Endothelial cell of umbilical vein (primary cell): Measurements from ENCODE around the gene NUP160. TPM values are rescaled to one million over a fixed set of nuclear protein-coding genes. Genes with fewer than 3 reads are reported as not detected.

Experiments used
- BruUV-seq: library from RNA; stranded (reverse); fragments of 400-500 nt; replicated peaks from 2 replicates; lab custom pipeline; 2021; lab: Mats Ljungman, UMichigan
- CTCF ChIA-PET: fragments of 300-600, 350-600 bp; sonication (Branson Sonifier 250); formaldehyde crosslinking; loops from one replicate; lab custom pipeline; 2021; ENCODE audit warnings: antibody characterized with exemption, inconsistent platforms; lab: Charles Lee
- POLR2A ChIA-PET: fragments of 300-600, 350-600 bp; sonication (Branson Sonifier 250); formaldehyde crosslinking; loops from one replicate; lab custom pipeline; 2021; ENCODE audit warnings: antibody characterized with exemption, inconsistent platforms; lab: Charles Lee
- DNase-seq: peaks from one replicate; pipeline ENCODE4 v3.0.0-alpha.2; 2011; ENCODE audit warnings: low read depth, low spot score
- FAIRE-seq: peaks from 2 replicates; lab custom pipeline; 2011; peaks lifted over from hg19 to GRCh38; lab: Jason Lieb, UNC
- H2AFZ ChIP-seq: 2 replicates; pipeline ENCODE4 v1.6.0; 2012; ENCODE audit warnings: low read depth, low read length, control low read depth, inconsistent platforms
- H3K27ac ChIP-seq: 2 replicates; pipeline ENCODE4 v1.5.1; 2011; ENCODE audit warnings: low read depth, mild to moderate bottlenecking, control low read depth, low read length, moderate library complexity; ENCODE audit not compliant: insufficient read depth
- H3K27me3 ChIP-seq, 2 experiments: 2 replicates each; pipeline versions ENCODE4 v1.6.0 to v1.6.1; 2011; ENCODE audit warnings: low read length in 2 of 2, mixed read lengths in 1 of 2; ENCODE audit not compliant: control insufficient read depth in 2 of 2, insufficient read depth in 2 of 2
- H3K36me3 ChIP-seq, 2 experiments: 2 replicates in 1 of 2; 3 replicates in 1 of 2; pipeline ENCODE4 v1.5.1; 2011; ENCODE audit warnings: low read length in 2 of 2, mild to moderate bottlenecking in 1 of 2, moderate library complexity in 1 of 2; ENCODE audit not compliant: control insufficient read depth in 2 of 2, insufficient read depth in 2 of 2; ENCODE audit errors: extremely low read depth in 1 of 2
- H3K4me1 ChIP-seq: 3 replicates; pipeline ENCODE4 v1.5.1; 2011; ENCODE audit warnings: mild to moderate bottlenecking, low read length; ENCODE audit not compliant: control insufficient read depth, insufficient read depth; ENCODE audit errors: extremely low read depth
- H3K4me2 ChIP-seq: 2 replicates; pipeline ENCODE4 v1.6.1; 2011; ENCODE audit warnings: low read length, control low read depth, mixed read lengths; ENCODE audit not compliant: insufficient read depth
- H3K4me3 ChIP-seq, 3 experiments: fragments of 200-600 bp in 1 of 3; sonication (generic), shearing (Covaris generic) in 1 of 3; replicated peaks in 1 of 3; 2 replicates each; pipeline ENCODE4 v1.5.1; 2011 to 2016; ENCODE audit warnings: control low read depth in 3 of 3, low read length in 3 of 3, mild to moderate bottlenecking in 2 of 3, inconsistent platforms in 1 of 3, low read depth in 1 of 3, moderate library complexity in 1 of 3; ENCODE audit not compliant: insufficient read depth in 1 of 3
- H3K79me2 ChIP-seq: 2 replicates; pipeline ENCODE4 v1.6.0; 2012; ENCODE audit warnings: low read length, inconsistent platforms; ENCODE audit not compliant: control insufficient read depth, insufficient read depth
- H3K9ac ChIP-seq: replicated peaks from 2 replicates; pipeline ENCODE3; 2011; ENCODE audit warnings: low read length, control low read depth; ENCODE audit not compliant: insufficient read depth; ENCODE audit errors: extremely low read depth
- H3K9me1 ChIP-seq: replicated peaks from 3 replicates; pipeline ENCODE4 v1.6.0; 2011; ENCODE audit warnings: mild to moderate bottlenecking, low read length; ENCODE audit not compliant: control insufficient read depth, insufficient read depth; ENCODE audit errors: extremely low read depth
- H3K9me3 ChIP-seq: replicated peaks from 2 replicates; pipeline ENCODE4 v1.5.1; 2012; ENCODE audit warnings: low read length, inconsistent platforms; ENCODE audit not compliant: control insufficient read depth, insufficient read depth
- H4K20me1 ChIP-seq: replicated peaks from 2 replicates; pipeline ENCODE3; 2011; ENCODE audit warnings: mild to moderate bottlenecking, low read length; ENCODE audit not compliant: control insufficient read depth, insufficient read depth; ENCODE audit errors: extremely low read depth
- FOS ChIP-seq: IDR thresholded peaks from 2 replicates; pipeline ENCODE4 v1.6.1; 2011; ENCODE audit warnings: mild to moderate bottlenecking, low read length, moderate library complexity, borderline replicate concordance; ENCODE audit not compliant: insufficient read depth
- GATA2 ChIP-seq: IDR thresholded peaks from 2 replicates; pipeline ENCODE4 v1.7.0; 2011; ENCODE audit warnings: low read depth, mild to moderate bottlenecking, moderate library complexity, mixed read lengths, low read length; ENCODE audit not compliant: insufficient read length, insufficient read depth
- POLR2A ChIP-seq: IDR thresholded peaks from 2 replicates; pipeline ENCODE4 v1.6.1; 2012; ENCODE audit warnings: low read depth, mild to moderate bottlenecking, control low read depth, low read length
- dilution Hi-C: fragments of 300-500 bp; cut with MboI; formaldehyde crosslinking; loops from one replicate; pipeline ENCODE4 v1.15.0; 2019; ENCODE audit warnings: low sequenced_read_pairs; ENCODE audit not compliant: extremely low pct_ligation_motif_present
- intact Hi-C: fragments of 100-400 bp; cut with micrococcal nuclease; formaldehyde crosslinking; loops from one replicate; pipeline ENCODE4 v1.10.0; 2022
- polyA plus RNA-seq, 4 experiments: library from polyadenylated mRNA; depleted of rRNA in 3 of 4; stranded (reverse) in 3 of 4; unstranded in 1 of 4; fragments of >200 nt; gene quantifications; 2 replicates each; pipeline versions ENCODE4 v1.2.1 to v1.2.3, GENCODE V29; 2011 to 2012; ENCODE audit warnings: missing spikeins in 1 of 4
- total RNA-seq: library from RNA; stranded (reverse); gene quantifications from 2 replicates; pipeline ENCODE4 v1.2.3, GENCODE V29; 2021
- TF ChIP-seq, protein P1 (sequence below), 2 donors: IDR thresholded peaks; 1 replicate in 1 of 2; 2 replicates in 1 of 2; pipeline ENCODE4 v1.5.1; 2011; ENCODE audit warnings: low read length in 2 of 2, mild to moderate bottlenecking in 2 of 2, moderate library complexity in 2 of 2, control low read depth in 1 of 2, inconsistent platforms in 1 of 2, low read depth in 1 of 2; ENCODE audit not compliant: insufficient read depth in 1 of 2; ENCODE audit errors: extremely low read depth in 1 of 2
- TF ChIP-seq, protein P2 (sequence below): IDR thresholded peaks from 2 replicates; pipeline ENCODE4 v1.6.1; 2011; ENCODE audit not compliant: insufficient read depth, insufficient read length

NUP160 gene
- total and polyA plus RNA-seq, 2 donors (not counting 3 experiments of a cell fraction or from before 2014, with no cell fraction given): 15.4 to 39.6 TPM

DNA sequence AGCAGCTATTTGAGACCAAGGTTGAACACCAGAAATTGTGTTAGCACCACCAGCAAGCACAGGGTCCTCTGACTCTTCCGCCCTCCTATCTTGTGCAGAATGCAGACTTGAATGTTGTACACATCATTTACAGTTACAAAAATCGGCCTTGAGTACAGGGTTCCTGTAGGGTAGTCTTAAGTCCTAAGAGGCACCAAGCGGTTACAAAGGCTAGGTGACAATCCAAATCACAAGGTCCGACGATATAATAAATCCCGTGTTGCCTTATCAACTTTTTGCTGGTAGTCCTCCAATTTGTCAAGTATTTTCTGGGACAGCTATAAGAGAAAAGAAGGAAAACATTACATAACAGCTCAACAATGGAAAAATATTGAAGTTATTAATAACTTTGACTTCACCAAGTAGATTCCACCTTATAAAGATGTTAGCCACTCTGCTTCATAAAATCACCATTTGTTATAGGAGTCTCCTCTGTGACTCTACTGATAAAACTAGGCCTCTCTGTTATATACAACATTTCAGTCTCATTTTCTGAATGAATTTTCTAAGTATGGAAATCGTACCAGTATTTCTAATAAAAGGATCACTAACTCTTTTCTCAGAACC is 69.2 kb downstream of the NUP160 start:
- Histone ChIP-seq H3K4me3 (no peak overlapping the region), H3K27ac (no peak overlapping the region), H3K36me3 (peaks cover 6 to 16% of the 10 kb centered on the region in 2 experiments), H3K4me1 (no peaks in the 10 kb centered on the region), H3K9me1 (no peaks in the 10 kb centered on the region), H4K20me1 (no peaks in the 10 kb centered on the region), H3K9ac (no peak overlapping the region), H3K4me2 (no peak overlapping the region), H3K79me2 (no peaks in the 10 kb centered on the region), H3K9me3 (no peaks in the 10 kb centered on the region), H2AFZ (no peak overlapping the region), H3K27me3 (no peaks in the 10 kb centered on the region)
- FAIRE-seq: no peak
- CTCF ChIA-PET: no interaction called here
- dilution Hi-C loops (no loop called here), intact Hi-C loops (no loop called here)
- DNase-seq: no peak
- BruUV-seq: no TSS peak
- TF ChIP-seq, protein P1, sequence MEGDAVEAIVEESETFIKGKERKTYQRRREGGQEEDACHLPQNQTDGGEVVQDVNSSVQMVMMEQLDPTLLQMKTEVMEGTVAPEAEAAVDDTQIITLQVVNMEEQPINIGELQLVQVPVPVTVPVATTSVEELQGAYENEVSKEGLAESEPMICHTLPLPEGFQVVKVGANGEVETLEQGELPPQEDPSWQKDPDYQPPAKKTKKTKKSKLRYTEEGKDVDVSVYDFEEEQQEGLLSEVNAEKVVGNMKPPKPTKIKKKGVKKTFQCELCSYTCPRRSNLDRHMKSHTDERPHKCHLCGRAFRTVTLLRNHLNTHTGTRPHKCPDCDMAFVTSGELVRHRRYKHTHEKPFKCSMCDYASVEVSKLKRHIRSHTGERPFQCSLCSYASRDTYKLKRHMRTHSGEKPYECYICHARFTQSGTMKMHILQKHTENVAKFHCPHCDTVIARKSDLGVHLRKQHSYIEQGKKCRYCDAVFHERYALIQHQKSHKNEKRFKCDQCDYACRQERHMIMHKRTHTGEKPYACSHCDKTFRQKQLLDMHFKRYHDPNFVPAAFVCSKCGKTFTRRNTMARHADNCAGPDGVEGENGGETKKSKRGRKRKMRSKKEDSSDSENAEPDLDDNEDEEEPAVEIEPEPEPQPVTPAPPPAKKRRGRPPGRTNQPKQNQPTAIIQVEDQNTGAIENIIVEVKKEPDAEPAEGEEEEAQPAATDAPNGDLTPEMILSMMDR (IDR thresholded peaks at IDR 0.05; ENCODE audit: extremely low read depth in 1 of 2, insufficient read depth in 1 of 2, low read depth in 1 of 2, low read length in 2 of 2): no peak
- TF ChIP-seq FOS: no peak
- TF ChIP-seq POLR2A: no peak
- TF ChIP-seq, protein P2, sequence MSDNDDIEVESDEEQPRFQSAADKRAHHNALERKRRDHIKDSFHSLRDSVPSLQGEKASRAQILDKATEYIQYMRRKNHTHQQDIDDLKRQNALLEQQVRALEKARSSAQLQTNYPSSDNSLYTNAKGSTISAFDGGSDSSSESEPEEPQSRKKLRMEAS: no peak
- no peak for TF ChIP-seq GATA2
- POLR2A ChIA-PET: interaction anchor here (0.6 kb wide), 1 partner anchor 14 kb away, joined by 6 read pairs; no protein-coding TSS in a partner anchor
